H1 (cell line): ENCODE data around the gene DHRS9. TPM values are rescaled to one million over a fixed set of nuclear protein-coding genes. Genes with fewer than 3 reads are reported as not detected.

ENCODE experiments used
- BACH1 ChIP-seq: IDR thresholded peaks from 2 replicates; pipeline ENCODE4 v1.6.1; 2012; ENCODE audit warnings: low read length, improper control_type of control experiment
- SP4 ChIP-seq: IDR thresholded peaks from 2 replicates; pipeline ENCODE4 v1.6.1; 2012; ENCODE audit warnings: low read length, inconsistent platforms
- TAF1 ChIP-seq: IDR thresholded peaks from 2 replicates; pipeline ENCODE4 v1.6.1; 2011; ENCODE audit warnings: mild to moderate bottlenecking, low read depth, low read length
- polyA plus RNA-seq, 7 experiments: library from polyadenylated mRNA; depleted of rRNA in 3 of 7; stranded (reverse) in 5 of 7; unstranded in 2 of 7; fragments of >200 nt in 5 of 7; fragments of 200-250 nt in 2 of 7; gene quantifications; 1 replicate in 5 of 7; 2 replicates in 1 of 7; 4 replicates in 1 of 7; pipeline versions ENCODE4 v1.2.1 to v1.2.3, GENCODE V29; 2011 to 2013; ENCODE audit warnings: missing spikeins in 2 of 7, mixed read lengths in 2 of 7
- total RNA-seq: library from RNA; stranded (reverse); fragmentation: NEBNext Ultra II Directional; extraction: Animal tissue kit (Norgen Biotek cat#: 25700); gene quantifications from 2 replicates; pipeline ENCODE4 v1.2.1, GENCODE V29; 2021

The DHRS9 gene
- total and polyA plus RNA-seq, 2 of the 8 experiments (the other 6 are each of a cell fraction or from before 2014, with no cell fraction given), result not detected

DNA sequence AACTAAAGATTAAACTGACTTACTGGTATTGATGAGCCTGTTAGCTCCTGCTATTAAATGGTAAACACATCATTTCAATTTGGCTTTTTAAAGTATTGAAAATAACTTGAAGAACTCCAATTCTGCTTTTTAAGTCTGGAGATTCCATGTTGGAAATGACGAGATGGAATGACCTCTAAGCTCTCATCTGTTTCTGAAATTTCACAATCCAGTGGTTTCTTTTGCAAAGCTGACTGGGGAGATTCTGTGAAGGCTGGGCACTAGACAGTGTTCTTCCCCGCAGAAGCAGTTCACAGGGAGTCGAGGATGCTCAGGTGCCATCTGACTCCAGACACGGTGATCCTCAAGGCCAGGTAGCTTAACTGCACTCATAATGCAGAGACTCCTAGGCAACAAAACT lies 44.7 kb downstream of the DHRS9 start (continued):
- no peak for TF ChIP-seq SP4
- TF ChIP-seq BACH1, result no peak
- no peak for TF ChIP-seq TAF1
